ENCODE results near the gene MYO1G.

MYO1G gene

GRCh38 chr7:44914992-44915607, 63.7 kb downstream of the MYO1G start:
- TF ChIP-seq, protein P1, sequence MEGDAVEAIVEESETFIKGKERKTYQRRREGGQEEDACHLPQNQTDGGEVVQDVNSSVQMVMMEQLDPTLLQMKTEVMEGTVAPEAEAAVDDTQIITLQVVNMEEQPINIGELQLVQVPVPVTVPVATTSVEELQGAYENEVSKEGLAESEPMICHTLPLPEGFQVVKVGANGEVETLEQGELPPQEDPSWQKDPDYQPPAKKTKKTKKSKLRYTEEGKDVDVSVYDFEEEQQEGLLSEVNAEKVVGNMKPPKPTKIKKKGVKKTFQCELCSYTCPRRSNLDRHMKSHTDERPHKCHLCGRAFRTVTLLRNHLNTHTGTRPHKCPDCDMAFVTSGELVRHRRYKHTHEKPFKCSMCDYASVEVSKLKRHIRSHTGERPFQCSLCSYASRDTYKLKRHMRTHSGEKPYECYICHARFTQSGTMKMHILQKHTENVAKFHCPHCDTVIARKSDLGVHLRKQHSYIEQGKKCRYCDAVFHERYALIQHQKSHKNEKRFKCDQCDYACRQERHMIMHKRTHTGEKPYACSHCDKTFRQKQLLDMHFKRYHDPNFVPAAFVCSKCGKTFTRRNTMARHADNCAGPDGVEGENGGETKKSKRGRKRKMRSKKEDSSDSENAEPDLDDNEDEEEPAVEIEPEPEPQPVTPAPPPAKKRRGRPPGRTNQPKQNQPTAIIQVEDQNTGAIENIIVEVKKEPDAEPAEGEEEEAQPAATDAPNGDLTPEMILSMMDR (IDR thresholded peaks at IDR 0.05; ENCODE audit: extremely low read depth, insufficient read depth, missing control alignments) = no peak
- in situ Hi-C loops (cut with MboI; ENCODE audit: low pct_unique_long_range_greater_than_20kb, low sequenced_read_pairs, unreplicated experiment) = no loop called here
- peak; percentile 71 for DNase-seq (ENCODE audit: low spot score)

- in situ Hi-C loops (cut with MboI; ENCODE audit: low pct_unique_long_range_greater_than_20kb, low sequenced_read_pairs, unreplicated experiment) = no loop called here
- no peak for DNase-seq (ENCODE audit: low spot score)
- TF ChIP-seq, protein P1 (IDR thresholded peaks at IDR 0.05; ENCODE audit: extremely low read depth, insufficient read depth, missing control alignments) = no peak
Observed at GRCh38 chr7:44912775-44913347, 66.0 kb downstream of the MYO1G start.
